ENCODE data around the gene TTC28.
"Not testable (repeated sequence)": the region's sequence is repeated elsewhere in the genome, so short reads cannot be mapped to it uniquely, and the experiment has no call there.

Gene TTC28

GRCh38 chr22:28172892-28173670 lies 506.6 kb downstream of the TTC28 start:
- DNase-seq = no peak

- no peak for DNase-seq
These were observed 507.9 kb downstream of the TTC28 start for GRCh38 chr22:28171712-28172111.

GRCh38 chr22:28171115-28171514 lies 508.5 kb downstream of the TTC28 start:
- DNase-seq = peak; percentile 32

GRCh38 chr22:28169314-28169713 lies 510.3 kb downstream of the TTC28 start:
- not testable (repeated sequence) for DNase-seq

GRCh38 chr22:28155808-28156207 lies 523.8 kb downstream of the TTC28 start:
- no peak for DNase-seq

- no peak for DNase-seq
These were observed 524.8 kb downstream of the TTC28 start for GRCh38 chr22:28154861-28155260.

GRCh38 chr22:28151151-28151816 lies 528.4 kb downstream of the TTC28 start:
- DNase-seq = peak; percentile 36

- no peak for DNase-seq
These were observed 530.7 kb downstream of the TTC28 start for GRCh38 chr22:28148816-28149465.

GRCh38 chr22:28147401-28147800 lies 532.2 kb downstream of the TTC28 start:
- DNase-seq = no peak

GRCh38 chr22:28146401-28147314 lies 533.0 kb downstream of the TTC28 start:
- DNase-seq = peak; percentile 99

- no peak for DNase-seq
These were observed 535.5 kb downstream of the TTC28 start for GRCh38 chr22:28143961-28144745.

- DNase-seq = no peak
These were observed 536.3 kb downstream of the TTC28 start for GRCh38 chr22:28143241-28143865.

GRCh38 chr22:28142361-28142961 lies 537.2 kb downstream of the TTC28 start:
- no peak for DNase-seq

- DNase-seq = no peak
These were observed 538.0 kb downstream of the TTC28 start for GRCh38 chr22:28141614-28142013.

- DNase-seq = no peak
These were observed 539.7 kb downstream of the TTC28 start for GRCh38 chr22:28139961-28140360.

- no peak for DNase-seq
These were observed 540.1 kb downstream of the TTC28 start for GRCh38 chr22:28139516-28139915.

GRCh38 chr22:28137036-28137435 lies 542.6 kb downstream of the TTC28 start:
- no peak for DNase-seq

GRCh38 chr22:28132466-28132865 lies 547.2 kb downstream of the TTC28 start:
- DNase-seq = no peak

GRCh38 chr22:28129319-28129962 lies 550.2 kb downstream of the TTC28 start:
- DNase-seq = no peak

- no peak for DNase-seq
These were observed 550.8 kb downstream of the TTC28 start for GRCh38 chr22:28128827-28129226.

GRCh38 chr22:28125799-28126198 lies 553.8 kb downstream of the TTC28 start:
- DNase-seq = no peak

Measured in NCI-H2171 treated with DMSO at 0.1 percent for 48 hours (cell line).